ENCODE results near the gene IPO5.

The IPO5 gene

GRCh38 chr13:98065468-98065867 is 112.0 kb downstream of the IPO5 start:
- no peak for DNase-seq

GRCh38 chr13:98066636-98067035 is 113.2 kb downstream of the IPO5 start:
- no peak for DNase-seq

GRCh38 chr13:98068521-98068920 is 115.0 kb downstream of the IPO5 start:
- DNase-seq: no peak

GRCh38 chr13:98069985-98070384 is 116.5 kb downstream of the IPO5 start:
- no peak for DNase-seq

GRCh38 chr13:98071316-98071715 is 117.8 kb downstream of the IPO5 start:
- DNase-seq: no peak

- DNase-seq: no peak
Observed at GRCh38 chr13:98072476-98072875, 119.0 kb downstream of the IPO5 start.
